NCI-H2227 (cell line): ENCODE data around the gene PCDHB14.
"Not testable (repeated sequence)": the region's sequence is repeated elsewhere in the genome, so short reads cannot be mapped to it uniquely, and the experiment has no call there.

ENCODE experiments used
- DNase-seq: peaks from one replicate; lab custom pipeline; 2025; ENCODE audit not compliant: unreplicated experiment; lab: John Stamatoyannopoulos, UW

Gene PCDHB14

DNA sequence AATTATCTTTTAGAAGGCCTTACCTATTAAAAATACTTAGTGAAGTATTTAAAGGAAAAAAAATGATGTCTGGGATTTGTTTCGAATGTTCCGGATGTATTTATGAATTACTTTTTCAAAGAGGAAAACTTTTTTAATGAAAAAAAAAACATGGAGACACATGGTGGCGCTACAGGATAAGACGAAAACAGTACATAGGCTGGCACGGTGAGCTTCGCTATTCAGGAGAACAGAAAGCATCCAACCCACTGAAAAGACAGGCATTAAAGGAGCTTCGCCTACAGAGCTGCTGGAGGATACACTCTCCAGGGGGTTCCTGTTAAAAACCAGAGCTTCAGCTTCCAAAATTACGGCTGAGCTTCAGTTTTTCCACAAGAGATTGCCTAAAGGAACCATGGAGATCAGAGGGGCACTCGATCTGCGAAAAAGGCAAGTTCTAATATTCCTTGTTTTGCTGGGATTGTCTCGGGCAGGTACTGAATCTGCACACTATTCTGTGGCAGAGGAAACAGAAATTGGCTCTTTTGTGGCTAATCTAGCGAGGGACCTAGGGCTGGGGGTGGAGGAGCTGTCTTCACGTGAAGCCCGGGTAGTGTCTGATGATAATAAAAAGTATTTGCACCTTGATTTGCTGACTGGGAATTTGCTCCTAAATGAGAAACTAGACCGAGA, at the start of gene PCDHB14:
TSS of gene PCDHB14 (plus strand) at position 232 of the 672 bp plus-strand sequence. CDS start at position 395, 163 bp downstream.
- DNase-seq: peak; percentile 57

DNA sequence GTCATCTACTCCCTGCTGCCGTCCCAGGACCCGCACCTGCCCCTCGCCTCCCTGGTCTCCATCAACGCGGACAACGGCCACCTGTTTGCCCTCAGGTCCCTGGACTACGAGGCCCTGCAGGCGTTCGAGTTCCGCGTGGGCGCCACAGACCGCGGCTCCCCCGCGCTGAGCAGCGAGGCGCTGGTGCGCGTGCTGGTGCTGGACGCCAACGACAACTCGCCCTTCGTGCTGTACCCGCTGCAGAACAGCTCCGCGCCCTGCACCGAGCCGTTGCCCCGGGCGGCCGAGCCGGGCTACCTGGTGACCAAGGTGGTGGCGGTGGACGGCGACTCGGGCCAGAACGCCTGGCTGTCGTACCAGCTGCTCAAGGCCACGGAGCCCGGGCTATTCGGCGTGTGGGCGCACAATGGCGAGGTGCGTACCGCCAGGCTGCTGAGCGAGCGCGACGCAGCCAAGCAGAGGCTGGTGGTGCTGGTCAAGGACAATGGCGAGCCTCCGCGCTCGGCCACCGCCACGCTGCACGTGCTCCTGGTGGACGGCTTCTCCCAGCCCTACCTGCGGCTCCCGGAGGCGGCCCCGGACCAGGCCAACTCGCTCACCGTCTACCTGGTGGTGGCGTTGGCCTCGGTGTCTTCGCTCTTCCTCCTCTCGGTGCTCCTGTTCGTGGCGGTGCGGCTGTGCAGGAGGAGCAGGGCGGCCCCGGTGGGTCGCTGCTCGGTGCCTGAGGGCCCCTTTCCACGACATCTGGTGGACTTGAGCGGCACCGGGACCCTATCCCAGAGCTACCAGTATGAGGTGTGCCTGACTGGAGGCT, 48.6 kb upstream of the PCDHB14 start:
- not testable (repeated sequence) for DNase-seq

DNA sequence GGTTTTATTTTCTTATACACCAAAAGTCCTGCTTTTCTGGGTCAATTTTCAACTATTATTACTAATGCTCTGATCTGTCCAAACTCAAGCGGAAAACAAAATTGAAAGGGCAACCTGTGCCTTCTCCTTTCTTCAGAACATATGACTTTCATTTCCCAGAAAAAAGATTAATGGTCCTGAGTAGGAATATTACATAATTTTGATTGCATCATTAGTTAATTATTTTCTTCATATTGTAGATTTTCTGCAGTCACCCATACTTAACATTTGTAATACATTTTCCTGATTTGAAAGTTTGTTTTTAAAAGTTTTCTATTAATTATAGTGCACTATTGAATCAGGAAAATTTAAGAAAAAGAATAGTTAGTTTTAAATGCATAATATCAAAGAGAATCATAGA, 47.2 kb upstream of the PCDHB14 start:
- DNase-seq: no peak

DNA sequence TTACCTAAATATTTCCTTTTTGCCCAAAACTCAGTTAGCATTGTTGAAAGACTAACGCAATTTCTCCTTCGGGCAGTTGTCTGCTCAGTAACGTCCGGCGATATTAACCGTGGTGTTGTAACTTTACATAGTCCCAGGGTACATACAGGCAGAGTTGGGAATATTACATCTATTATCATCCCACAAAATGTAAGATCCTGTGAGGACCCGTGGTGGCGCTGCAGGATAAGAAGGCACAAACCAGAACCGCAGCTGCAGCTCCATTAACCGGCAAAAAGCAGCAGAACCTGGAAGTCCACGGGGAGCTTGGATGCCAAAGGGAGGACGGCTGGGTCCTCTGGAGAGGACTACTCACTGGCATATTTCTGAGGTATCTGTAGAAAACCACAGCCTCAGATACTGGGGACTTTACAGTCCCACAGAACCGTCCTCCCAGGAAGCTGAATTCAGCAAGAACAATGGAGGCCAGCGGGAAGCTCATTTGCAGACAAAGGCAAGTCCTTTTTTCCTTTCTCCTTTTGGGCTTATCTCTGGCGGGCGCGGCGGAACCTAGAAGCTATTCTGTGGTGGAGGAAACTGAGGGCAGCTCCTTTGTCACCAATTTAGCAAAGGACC, 45.5 kb upstream of the PCDHB14 start, which contains the start of gene PCDHB8:
TSS of gene PCDHB8 (plus strand) at position 214 of the 615 bp plus-strand sequence. CDS start at position 459, 245 bp downstream.
- not testable (repeated sequence) for DNase-seq

DNA sequence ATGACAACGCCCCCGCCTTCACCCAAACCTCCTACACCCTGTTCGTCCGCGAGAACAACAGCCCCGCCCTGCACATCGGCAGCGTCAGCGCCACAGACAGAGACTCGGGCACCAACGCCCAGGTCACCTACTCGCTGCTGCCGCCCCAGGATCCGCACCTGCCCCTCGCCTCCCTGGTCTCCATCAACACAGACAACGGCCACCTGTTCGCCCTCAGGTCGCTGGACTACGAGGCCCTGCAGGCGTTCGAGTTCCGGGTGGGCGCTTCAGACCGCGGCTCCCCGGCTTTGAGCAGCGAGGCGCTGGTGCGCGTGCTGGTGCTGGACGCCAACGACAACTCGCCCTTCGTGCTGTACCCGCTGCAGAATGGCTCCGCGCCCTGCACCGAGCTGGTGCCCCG, 43.8 kb upstream of the PCDHB14 start:
- DNase-seq: not testable (repeated sequence)

DNA sequence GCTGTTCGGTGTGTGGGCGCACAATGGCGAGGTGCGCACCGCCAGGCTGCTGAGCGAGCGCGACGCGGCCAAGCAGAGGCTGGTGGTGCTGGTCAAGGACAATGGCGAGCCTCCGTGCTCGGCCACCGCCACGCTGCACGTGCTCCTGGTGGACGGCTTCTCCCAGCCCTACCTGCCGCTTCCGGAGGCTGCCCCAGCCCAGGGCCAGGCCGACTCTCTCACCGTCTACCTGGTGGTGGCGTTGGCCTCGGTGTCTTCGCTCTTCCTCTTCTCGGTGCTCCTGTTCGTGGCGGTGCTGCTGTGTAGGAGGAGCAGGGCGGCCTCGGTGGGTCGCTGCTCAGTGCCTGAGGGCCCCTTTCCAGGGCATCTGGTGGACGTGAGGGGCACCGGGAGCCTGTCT, 43.3 kb upstream of the PCDHB14 start:
- DNase-seq: not testable (repeated sequence)

DNA sequence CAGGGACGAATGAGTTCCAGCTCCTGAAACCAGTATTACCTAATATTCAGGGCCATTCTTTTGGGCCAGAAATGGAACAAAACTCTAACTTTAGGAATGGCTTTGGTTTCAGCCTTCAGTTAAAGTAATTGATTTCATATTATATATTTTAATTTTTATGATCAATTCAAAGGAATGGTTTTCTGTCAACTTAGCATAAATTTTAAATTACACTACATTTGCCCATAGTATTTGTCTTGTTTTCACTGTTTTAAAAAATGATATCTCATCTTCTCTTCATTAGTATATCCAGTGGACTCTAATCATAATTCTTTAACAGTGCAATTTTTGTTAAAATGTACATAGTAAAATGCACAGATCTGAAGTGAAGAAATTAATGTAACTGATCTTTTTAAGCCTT, 42.8 kb upstream of the PCDHB14 start:
- no peak for DNase-seq

DNA sequence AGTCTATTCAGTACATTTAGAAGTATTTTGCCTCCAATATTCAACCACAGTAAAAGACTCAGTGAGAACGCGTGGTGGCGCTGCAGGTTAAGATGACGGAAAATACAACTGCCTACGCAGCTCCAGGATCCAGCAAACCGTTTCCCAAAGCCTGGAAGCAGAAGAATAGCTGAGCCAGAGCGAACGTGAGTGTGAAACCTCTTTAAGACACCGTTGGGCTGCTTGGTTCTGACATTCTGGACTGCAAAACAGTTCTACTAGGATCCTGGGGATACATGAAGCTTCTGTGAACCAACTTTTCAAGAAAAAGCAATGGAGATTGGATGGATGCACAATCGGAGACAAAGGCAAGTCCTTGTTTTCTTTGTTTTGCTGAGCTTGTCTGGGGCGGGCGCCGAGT, 40.9 kb upstream of the PCDHB14 start, which contains the start of gene PCDHB16:
TSS of gene PCDHB16 (plus strand) at position 140 of the 400 bp plus-strand sequence. CDS start at position 313, 173 bp downstream.
- peak; percentile 9 for DNase-seq

DNA sequence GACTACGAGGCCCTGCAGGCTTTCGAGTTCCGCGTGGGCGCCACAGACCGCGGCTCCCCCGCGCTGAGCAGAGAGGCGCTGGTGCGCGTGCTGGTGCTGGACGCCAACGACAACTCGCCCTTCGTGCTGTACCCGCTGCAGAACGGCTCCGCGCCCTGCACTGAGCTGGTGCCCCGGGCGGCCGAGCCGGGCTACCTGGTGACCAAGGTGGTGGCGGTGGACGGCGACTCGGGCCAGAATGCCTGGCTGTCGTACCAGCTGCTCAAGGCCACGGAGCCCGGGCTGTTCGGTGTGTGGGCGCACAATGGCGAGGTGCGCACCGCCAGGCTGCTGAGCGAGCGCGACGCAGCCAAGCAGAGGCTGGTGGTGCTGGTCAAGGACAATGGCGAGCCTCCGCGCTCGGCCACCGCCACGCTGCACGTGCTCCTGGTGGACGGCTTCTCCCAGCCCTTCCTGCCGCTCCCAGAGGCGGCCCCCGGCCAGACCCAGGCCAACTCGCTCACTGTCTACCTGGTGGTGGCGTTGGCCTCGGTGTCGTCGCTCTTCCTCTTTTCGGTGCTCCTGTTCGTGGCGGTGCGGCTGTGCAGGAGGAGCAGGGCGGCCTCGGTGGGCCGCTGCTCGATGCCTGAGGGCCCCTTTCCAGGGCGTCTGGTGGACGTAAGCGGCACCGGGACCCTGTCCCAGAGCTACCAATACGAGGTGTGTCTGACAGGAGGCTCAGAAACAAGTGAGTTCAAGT, 38.9 kb upstream of the PCDHB14 start:
- not testable (repeated sequence) for DNase-seq

DNA sequence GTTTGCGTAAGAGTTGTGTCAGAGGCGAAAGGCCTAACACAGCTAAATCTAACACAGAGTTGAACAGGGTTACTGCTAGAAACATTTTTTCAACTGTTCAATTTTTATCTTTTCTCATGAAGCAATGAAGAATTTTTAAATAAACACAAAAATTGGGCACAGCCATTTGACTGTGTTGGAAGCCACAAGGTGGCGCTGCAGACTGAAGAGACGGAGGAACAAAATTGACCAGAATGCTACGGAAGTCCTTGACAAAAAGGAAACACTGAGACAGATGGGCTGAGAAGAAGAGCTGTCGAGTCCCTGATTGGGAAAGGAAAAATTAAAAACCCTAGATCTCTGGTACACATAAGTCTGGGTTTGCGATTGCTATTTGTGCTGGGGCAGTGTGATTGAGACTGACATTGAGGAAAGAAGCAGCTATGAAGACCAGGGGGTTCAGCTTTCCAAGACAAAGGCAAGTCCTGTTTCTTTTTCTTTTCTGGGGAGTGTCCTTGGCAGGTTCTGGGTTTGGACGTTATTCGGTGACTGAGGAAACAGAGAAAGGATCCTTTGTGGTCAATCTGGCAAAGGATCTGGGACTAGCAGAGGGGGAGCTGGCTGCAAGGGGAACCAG, 36.1 kb upstream of the PCDHB14 start, which contains the start of gene PCDHB9:
TSS of gene PCDHB9 (plus strand) at position 265 of the 616 bp plus-strand sequence. CDS start at position 423, 158 bp downstream.
- peak; percentile 80 for DNase-seq

DNA sequence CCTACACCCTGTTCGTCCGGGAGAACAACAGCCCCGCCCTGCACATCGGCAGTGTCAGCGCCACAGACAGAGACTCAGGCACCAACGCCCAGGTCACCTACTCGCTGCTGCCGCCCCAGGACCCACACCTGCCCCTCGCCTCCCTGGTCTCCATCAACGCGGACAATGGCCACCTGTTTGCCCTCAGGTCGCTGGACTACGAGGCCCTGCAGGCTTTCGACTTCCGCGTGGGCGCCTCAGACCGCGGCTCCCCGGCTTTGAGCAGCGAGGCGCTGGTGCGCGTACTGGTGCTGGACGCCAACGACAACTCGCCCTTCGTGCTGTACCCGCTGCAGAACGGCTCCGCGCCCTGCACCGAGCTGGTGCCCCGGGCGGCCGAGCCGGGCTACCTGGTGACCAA, 34.5 kb upstream of the PCDHB14 start:
- DNase-seq: not testable (repeated sequence)

DNA sequence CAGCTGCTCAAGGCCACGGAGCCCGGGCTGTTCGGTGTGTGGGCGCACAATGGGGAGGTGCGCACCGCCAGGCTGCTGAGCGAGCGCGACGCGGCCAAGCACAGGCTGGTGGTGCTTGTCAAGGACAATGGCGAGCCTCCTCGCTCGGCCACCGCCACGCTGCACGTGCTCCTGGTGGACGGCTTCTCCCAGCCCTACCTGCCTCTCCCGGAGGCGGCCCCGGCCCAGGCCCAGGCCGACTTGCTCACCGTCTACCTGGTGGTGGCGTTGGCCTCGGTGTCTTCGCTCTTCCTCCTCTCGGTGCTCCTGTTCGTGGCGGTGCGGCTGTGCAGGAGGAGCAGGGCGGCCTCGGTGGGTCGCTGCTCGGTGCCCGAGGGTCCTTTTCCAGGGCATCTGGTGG, 34.0 kb upstream of the PCDHB14 start:
- not testable (repeated sequence) for DNase-seq

DNA sequence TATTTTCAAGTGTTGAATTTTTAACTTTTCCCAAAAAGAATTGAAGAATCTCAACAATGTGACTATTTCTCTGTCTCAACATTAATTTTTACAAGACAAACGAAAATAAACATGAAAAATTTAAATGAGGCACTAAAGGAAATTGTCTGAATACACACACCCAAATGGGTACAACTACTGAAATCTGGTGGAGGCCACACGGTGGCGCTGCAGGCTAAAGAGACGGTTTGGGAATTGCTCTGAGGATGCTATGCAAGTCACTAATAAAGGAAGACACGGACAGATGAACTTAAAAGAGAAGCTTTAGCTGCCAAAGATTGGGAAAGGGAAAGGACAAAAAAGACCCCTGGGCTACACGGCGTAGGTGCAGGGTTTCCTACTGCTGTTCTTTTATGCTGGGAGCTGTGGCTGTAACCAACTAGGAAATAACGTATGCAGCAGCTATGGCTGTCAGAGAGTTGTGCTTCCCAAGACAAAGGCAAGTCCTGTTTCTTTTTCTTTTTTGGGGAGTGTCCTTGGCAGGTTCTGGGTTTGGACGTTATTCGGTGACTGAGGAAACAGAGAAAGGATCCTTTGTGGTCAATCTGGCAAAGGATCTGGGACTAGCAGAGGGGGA, 30.9 kb upstream of the PCDHB14 start, which contains the start of gene PCDHB10:
TSS of gene PCDHB10 (plus strand) at position 244 of the 616 bp plus-strand sequence. CDS start at position 444, 200 bp downstream.
- DNase-seq: peak; percentile 63

DNA sequence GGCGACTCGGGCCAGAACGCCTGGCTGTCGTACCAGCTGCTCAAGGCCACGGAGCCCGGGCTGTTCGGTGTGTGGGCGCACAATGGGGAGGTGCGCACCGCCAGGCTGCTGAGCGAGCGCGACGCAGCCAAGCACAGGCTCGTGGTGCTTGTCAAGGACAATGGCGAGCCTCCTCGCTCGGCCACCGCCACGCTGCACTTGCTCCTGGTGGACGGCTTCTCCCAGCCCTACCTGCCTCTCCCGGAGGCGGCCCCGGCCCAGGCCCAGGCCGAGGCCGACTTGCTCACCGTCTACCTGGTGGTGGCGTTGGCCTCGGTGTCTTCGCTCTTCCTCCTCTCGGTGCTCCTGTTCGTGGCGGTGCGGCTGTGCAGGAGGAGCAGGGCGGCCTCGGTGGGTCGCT, 28.8 kb upstream of the PCDHB14 start:
- not testable (repeated sequence) for DNase-seq

DNA sequence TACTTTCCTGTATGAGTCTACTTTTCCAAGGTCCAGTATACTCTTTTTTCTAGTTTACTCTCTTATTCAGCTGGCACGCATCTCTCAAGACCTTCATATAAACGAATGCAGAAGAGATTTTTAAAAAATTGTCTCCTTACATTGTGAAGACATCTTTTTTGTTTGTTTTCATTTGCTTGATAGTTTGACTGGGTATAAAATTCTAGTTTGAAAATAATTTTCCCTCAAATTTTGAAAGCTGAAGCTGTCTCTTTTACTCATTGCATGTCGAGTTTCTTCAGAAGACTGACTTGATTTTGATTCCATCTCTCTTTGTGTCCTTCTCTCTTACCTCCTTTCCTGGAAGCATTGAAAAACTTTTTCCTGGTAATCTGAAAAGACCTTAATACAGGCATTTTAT, 26.8 kb upstream of the PCDHB14 start:
- DNase-seq: no peak

DNA sequence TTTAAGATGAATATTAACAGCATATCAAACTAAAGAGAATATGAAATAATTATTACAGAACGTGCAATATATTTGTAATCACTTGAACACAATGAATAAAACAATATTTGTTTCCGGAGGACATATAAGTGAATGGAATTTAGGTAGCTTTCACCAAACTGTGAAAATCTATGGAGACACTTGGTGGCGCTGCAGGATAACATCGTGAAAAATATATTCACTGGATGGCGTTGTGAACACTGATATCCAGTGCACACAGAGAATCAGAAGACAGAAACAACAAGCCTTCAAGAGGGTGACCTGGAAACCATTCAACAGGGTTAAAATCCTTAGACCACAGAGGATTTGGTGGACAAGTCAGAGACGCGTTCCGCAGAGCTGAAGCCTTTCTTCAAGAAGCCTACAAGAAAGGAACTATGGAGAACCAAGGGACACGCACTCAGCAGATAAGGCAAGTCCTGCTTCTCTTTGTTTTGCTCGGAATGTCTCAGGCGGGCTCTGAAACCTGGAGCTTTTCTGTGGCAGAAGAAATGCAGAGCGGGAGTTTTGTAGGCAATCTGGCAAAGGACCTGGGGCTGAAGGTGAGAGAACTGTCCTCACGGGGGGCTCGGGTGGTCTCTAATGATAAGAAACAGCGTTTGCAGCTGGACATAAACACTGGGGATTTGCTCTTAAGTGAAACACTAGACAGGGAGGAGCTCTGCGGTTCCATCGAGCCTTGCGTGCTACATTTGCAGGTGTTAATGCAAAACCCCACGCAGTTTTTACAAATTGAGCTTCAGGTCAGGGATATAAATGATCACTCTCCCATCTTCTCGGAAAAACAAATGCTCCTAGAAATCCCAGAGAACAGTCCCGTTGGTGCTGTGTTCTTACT, 23.5 kb upstream of the PCDHB14 start, which contains the start of gene PCDHB11:
TSS of gene PCDHB11 (plus strand) at position 269 of the 877 bp plus-strand sequence. CDS start at position 417, 148 bp downstream.
- peak; percentile 70 for DNase-seq

DNA sequence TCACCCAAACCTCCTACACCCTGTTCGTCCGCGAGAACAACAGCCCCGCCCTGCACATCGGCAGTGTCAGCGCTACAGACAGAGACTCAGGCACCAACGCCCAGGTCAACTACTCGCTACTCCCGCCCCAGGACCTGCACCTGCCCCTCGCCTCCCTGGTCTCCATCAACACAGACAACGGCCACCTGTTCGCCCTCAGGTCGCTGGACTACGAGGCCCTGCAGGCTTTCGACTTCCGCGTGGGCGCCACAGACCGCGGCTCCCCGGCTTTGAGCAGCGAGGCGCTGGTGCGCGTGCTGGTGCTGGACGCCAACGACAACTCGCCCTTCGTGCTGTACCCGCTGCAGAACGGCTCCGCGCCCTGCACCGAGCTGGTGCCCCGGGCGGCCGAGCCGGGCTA, 22.0 kb upstream of the PCDHB14 start:
- not testable (repeated sequence) for DNase-seq

DNA sequence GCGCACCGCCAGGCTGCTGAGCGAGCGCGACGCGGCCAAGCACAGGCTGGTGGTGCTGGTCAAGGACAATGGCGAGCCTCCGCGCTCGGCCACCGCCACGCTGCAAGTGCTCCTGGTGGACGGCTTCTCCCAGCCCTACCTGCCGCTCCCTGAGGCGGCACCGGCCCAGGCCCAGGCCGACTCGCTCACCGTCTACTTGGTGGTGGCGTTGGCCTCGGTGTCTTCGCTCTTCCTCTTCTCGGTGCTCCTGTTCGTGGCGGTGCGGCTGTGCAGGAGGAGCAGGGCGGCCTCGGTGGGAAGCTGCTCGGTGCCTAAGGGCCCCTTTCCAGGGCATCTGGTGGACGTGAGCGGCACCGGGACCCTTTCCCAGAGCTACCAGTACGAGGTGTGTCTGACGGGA, 21.5 kb upstream of the PCDHB14 start:
- not testable (repeated sequence) for DNase-seq
